ENCODE measurements around the gene LZTFL1. TPM values are rescaled to one million over a fixed set of nuclear protein-coding genes. Genes with fewer than 3 reads are reported as not detected.

LZTFL1 gene
- total and polyA plus RNA-seq, 8 donors: 17.0 to 66.8 (median 50.8) TPM

- no peak overlapping the region for H3K4me3 ChIP-seq
- intact Hi-C loops (cut with DNase I): no loop called here
- TF ChIP-seq, protein P1, sequence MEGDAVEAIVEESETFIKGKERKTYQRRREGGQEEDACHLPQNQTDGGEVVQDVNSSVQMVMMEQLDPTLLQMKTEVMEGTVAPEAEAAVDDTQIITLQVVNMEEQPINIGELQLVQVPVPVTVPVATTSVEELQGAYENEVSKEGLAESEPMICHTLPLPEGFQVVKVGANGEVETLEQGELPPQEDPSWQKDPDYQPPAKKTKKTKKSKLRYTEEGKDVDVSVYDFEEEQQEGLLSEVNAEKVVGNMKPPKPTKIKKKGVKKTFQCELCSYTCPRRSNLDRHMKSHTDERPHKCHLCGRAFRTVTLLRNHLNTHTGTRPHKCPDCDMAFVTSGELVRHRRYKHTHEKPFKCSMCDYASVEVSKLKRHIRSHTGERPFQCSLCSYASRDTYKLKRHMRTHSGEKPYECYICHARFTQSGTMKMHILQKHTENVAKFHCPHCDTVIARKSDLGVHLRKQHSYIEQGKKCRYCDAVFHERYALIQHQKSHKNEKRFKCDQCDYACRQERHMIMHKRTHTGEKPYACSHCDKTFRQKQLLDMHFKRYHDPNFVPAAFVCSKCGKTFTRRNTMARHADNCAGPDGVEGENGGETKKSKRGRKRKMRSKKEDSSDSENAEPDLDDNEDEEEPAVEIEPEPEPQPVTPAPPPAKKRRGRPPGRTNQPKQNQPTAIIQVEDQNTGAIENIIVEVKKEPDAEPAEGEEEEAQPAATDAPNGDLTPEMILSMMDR (IDR thresholded peaks at IDR 0.05): no peak
Measured at GRCh38 chr3:45887285-45887684, 45.4 kb upstream of the LZTFL1 start.

DNA sequence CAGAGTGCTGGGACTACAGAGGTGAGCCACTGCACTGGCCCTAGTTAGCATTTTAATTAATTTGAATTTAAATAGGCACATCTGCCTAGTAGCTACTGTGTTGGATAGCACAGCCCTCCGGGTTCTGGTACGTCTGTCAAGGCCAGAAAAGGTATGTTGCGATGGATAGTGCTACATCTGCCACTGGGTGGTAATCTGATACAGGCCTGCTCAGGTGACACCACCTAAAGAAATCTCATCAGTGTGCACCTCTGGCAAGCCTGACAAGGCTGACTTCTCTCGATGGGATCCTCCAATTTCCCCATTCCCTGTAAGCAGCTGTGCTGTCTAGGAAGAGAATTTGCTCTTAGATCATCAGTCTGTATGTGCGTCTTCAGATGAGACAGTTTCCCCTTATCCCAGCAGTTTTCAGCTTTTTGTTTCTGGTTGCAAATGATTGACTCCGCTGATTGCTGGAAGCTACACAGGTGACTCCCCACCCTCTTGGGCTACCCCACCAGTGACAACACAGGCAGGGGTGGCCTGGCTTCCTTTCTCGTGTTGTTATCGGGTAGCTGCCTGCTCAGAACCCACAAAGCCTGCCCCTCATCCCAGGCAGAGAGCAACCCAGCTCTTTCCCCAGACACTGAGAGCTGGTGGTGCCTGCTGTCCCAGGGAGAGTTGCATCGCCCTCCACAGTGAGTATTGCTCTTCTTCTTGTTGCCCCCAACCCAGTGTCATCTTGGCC lies 44.2 kb upstream of the LZTFL1 start, which contains the start of gene CCR9:
Gene CCR9 (plus strand): TSS at position 565 of the 727 bp plus-strand sequence. CDS start 8,391 bp downstream, outside the sequence.
- intact Hi-C loops (cut with DNase I): no loop called here
- no peak for ATAC-seq
- Histone ChIP-seq H3K4me1 (no peaks in the 10 kb centered on the region), H3K36me3 (no peaks in the 10 kb centered on the region), H3K9me3 (no peaks in the 10 kb centered on the region), H3K27ac (no peak within 1 kb of the TSS), H3K27me3 (no peaks in the 10 kb centered on the region), H3K4me3 (no peak within 1 kb of the TSS)
- no peak for DNase-seq
- TF ChIP-seq, protein P1 (IDR thresholded peaks at IDR 0.05): no peak

More at GRCh38 chr3:45887285-45887684, 45.4 kb upstream of the LZTFL1 start:
- Histone ChIP-seq H3K36me3 (no peaks in the 10 kb centered on the region), H3K27me3 (no peaks in the 10 kb centered on the region), H3K27ac (no peak overlapping the region), H3K9me3 (no peaks in the 10 kb centered on the region), H3K4me1 (no peaks in the 10 kb centered on the region)
- DNase-seq (no peak), ATAC-seq (no peak)

- no peaks in the 10 kb centered on the region for H3K36me3 ChIP-seq
- H3K4me1 ChIP-seq: no peaks in the 10 kb centered on the region
- TF ChIP-seq, protein P1 (IDR thresholded peaks at IDR 0.05): no peak
- DNase-seq (no peak), ATAC-seq (no peak)
- no peak overlapping the region for H3K4me3 ChIP-seq
- no peaks in the 10 kb centered on the region for H3K9me3 ChIP-seq
- intact Hi-C loops (cut with DNase I): no loop called here
- no peak overlapping the region for H3K27ac ChIP-seq
- H3K27me3 ChIP-seq: no peaks in the 10 kb centered on the region
Measured at GRCh38 chr3:45884368-45885201, 42.7 kb upstream of the LZTFL1 start.

- Histone ChIP-seq H3K9me3 (no peaks in the 10 kb centered on the region), H3K36me3 (no peaks in the 10 kb centered on the region), H3K27ac (no peak overlapping the region), H3K27me3 (no peaks in the 10 kb centered on the region), H3K4me3 (no peak overlapping the region), H3K4me1 (no peaks in the 10 kb centered on the region)
- DNase-seq (no peak), ATAC-seq (peak; percentile 27)
- TF ChIP-seq, protein P1 (IDR thresholded peaks at IDR 0.05): no peak
- intact Hi-C loops (cut with DNase I): no loop called here
Measured at GRCh38 chr3:45881078-45882022, 39.4 kb upstream of the LZTFL1 start.

Measured in left lung (tissue), 10 donors.